ENCODE data around the gene DGKI. TPM values are rescaled to one million over a fixed set of nuclear protein-coding genes. Genes with fewer than 3 reads are reported as not detected.

The DGKI gene
- total and polyA plus RNA-seq, 4 donors = 0.03 to 1.5 (median 0.33) TPM

- Histone ChIP-seq H3K27ac (ENCODE audit: low read depth in 1 of 2, low read length in 1 of 2) (no peak overlapping the region), H3K9me3 (ENCODE audit: control insufficient read depth in 4 of 4, insufficient read depth in 3 of 4, low read length in 3 of 4) (no peaks in the 10 kb centered on the region), H3K4me1 (ENCODE audit: control insufficient read depth in 5 of 5, insufficient read depth in 5 of 5, low read length in 5 of 5) (no peaks in the 10 kb centered on the region), H3K36me3 (ENCODE audit: control insufficient read depth in 4 of 4, insufficient read depth in 4 of 4, low read length in 4 of 4) (no peaks in the 10 kb centered on the region), H3K9ac (ENCODE audit: insufficient read depth in 1 of 2, low read length in 2 of 2) (no peak overlapping the region), H3K4me3 (no peak overlapping the region), H3K27me3 (ENCODE audit: control insufficient read depth in 3 of 3, insufficient read depth in 3 of 3, low read length in 2 of 3) (no peaks in the 10 kb centered on the region)
- TF ChIP-seq CTCF (IDR thresholded peaks at IDR 0.05; ENCODE audit: control extremely low read depth, extremely low read depth) = no peak
- DNase-seq = no peak
- ATAC-seq (ENCODE audit: insufficient read depth, low FRiP score) = no peak
- WGBS, 2 donors = 89% methylated on average over 5 of the region's 5 CpGs
Observed at GRCh38 chr7:137731436-137731835, 115.3 kb downstream of the DGKI start.

- H3K36me3 ChIP-seq (ENCODE audit: control insufficient read depth in 4 of 4, insufficient read depth in 4 of 4, low read length in 4 of 4) = no peaks in the 10 kb centered on the region
- no peak for TF ChIP-seq CTCF (IDR thresholded peaks at IDR 0.05; ENCODE audit: control extremely low read depth, extremely low read depth)
- no peaks in the 10 kb centered on the region for H3K4me1 ChIP-seq (ENCODE audit: control insufficient read depth in 5 of 5, insufficient read depth in 5 of 5, low read length in 5 of 5)
- 56 to 93% methylated on average over 1 of the region's 1 CpG for WGBS, 2 donors
- no peaks in the 10 kb centered on the region for H3K27me3 ChIP-seq (ENCODE audit: control insufficient read depth in 3 of 3, insufficient read depth in 3 of 3, low read length in 2 of 3)
- H3K9me3 ChIP-seq (ENCODE audit: control insufficient read depth in 4 of 4, insufficient read depth in 3 of 4, low read length in 3 of 4) = no peaks in the 10 kb centered on the region
- no peak overlapping the region for H3K4me3 ChIP-seq
- no peak for ATAC-seq (ENCODE audit: insufficient read depth, low FRiP score)
- no peak for DNase-seq
- no peak overlapping the region for H3K27ac ChIP-seq (ENCODE audit: low read depth in 1 of 2, low read length in 1 of 2)
- no peak overlapping the region for H3K9ac ChIP-seq (ENCODE audit: insufficient read depth in 1 of 2, low read length in 2 of 2)
Observed at GRCh38 chr7:137728426-137728825, 118.3 kb downstream of the DGKI start.

- Histone ChIP-seq H3K27me3 (ENCODE audit: control insufficient read depth in 3 of 3, insufficient read depth in 3 of 3, low read length in 2 of 3) (no peaks in the 10 kb centered on the region), H3K27ac (ENCODE audit: low read depth in 1 of 2, low read length in 1 of 2) (no peak overlapping the region), H3K9ac (ENCODE audit: insufficient read depth in 1 of 2, low read length in 2 of 2) (no peak overlapping the region), H3K36me3 (ENCODE audit: control insufficient read depth in 4 of 4, insufficient read depth in 4 of 4, low read length in 4 of 4) (no peaks in the 10 kb centered on the region), H3K4me3 (no peak overlapping the region), H3K9me3 (ENCODE audit: control insufficient read depth in 4 of 4, insufficient read depth in 3 of 4, low read length in 3 of 4) (no peaks in the 10 kb centered on the region), H3K4me1 (ENCODE audit: control insufficient read depth in 5 of 5, insufficient read depth in 5 of 5, low read length in 5 of 5) (no peaks in the 10 kb centered on the region)
- 63 to 79% methylated on average over 2 of the region's 2 CpGs for whole genome bisulfite sequencing, 2 donors
- no peak for ATAC-seq (ENCODE audit: insufficient read depth, low FRiP score)
- DNase-seq = no peak
- no peak for TF ChIP-seq CTCF (IDR thresholded peaks at IDR 0.05; ENCODE audit: control extremely low read depth, extremely low read depth)
Observed at GRCh38 chr7:137727413-137727812, 119.4 kb downstream of the DGKI start.

- Histone ChIP-seq H3K27me3 (ENCODE audit: control insufficient read depth in 3 of 3, insufficient read depth in 3 of 3, low read length in 2 of 3) (no peaks in the 10 kb centered on the region), H3K36me3 (ENCODE audit: control insufficient read depth in 4 of 4, insufficient read depth in 4 of 4, low read length in 4 of 4) (no peaks in the 10 kb centered on the region), H3K9ac (ENCODE audit: insufficient read depth in 1 of 2, low read length in 2 of 2) (no peak overlapping the region), H3K27ac (ENCODE audit: low read depth in 1 of 2, low read length in 1 of 2) (no peak overlapping the region), H3K9me3 (ENCODE audit: control insufficient read depth in 4 of 4, insufficient read depth in 3 of 4, low read length in 3 of 4) (no peaks in the 10 kb centered on the region), H3K4me1 (ENCODE audit: control insufficient read depth in 5 of 5, insufficient read depth in 5 of 5, low read length in 5 of 5) (no peaks in the 10 kb centered on the region), H3K4me3 (no peak overlapping the region)
- ATAC-seq (ENCODE audit: insufficient read depth, low FRiP score) (no peak), DNase-seq (no peak)
- TF ChIP-seq CTCF (IDR thresholded peaks at IDR 0.05; ENCODE audit: control extremely low read depth, extremely low read depth) = no peak
- WGBS, 2 donors = 77 to 83% methylated on average over 4 of the region's 4 CpGs
Observed at GRCh38 chr7:137718355-137718754, 128.4 kb downstream of the DGKI start.

Data from lung (tissue), 12 donors.